CD4-positive, alpha-beta T cell treated with Interferon alpha-2 for 1 hour (primary cell): ENCODE measurements around the gene FRG2.
"Not testable (repeated sequence)": the region's sequence is repeated elsewhere in the genome, so short reads cannot be mapped to it uniquely, and the experiment has no call there.

Source experiments
- DNase-seq, 2 donors: peaks; one replicate each; pipeline ENCODE4 v3.0.0-alpha.2; 2020 to 2022

Gene FRG2

GRCh38 chr4:190027156-190027555 is at the start of gene FRG2:
TSS of gene FRG2 (minus strand) at chr4:190027256. CDS start at chr4:190027204, 52 bp downstream.
- not testable (repeated sequence) for DNase-seq

- peak in 1 of 2 donors; percentile 14 for DNase-seq
These were observed 41.3 kb upstream of the FRG2 start for GRCh38 chr4:190068351-190068750.

GRCh38 chr4:190064805-190065204 is 37.7 kb upstream of the FRG2 start:
- not testable (repeated sequence) for DNase-seq

GRCh38 chr4:190064342-190064741 is 37.3 kb upstream of the FRG2 start, which contains the start of gene DBET:
TSS of gene DBET (plus strand) at chr4:190064502.
- DNase-seq: not testable (repeated sequence)

- not testable (repeated sequence) for DNase-seq
These were observed 31.9 kb upstream of the FRG2 start for GRCh38 chr4:190058997-190059396.

- peak in 1 of 2 donors; percentile 10 for DNase-seq
These were observed 22.6 kb upstream of the FRG2 start for GRCh38 chr4:190049378-190050239.

GRCh38 chr4:190047627-190048026 is 20.6 kb upstream of the FRG2 start:
- DNase-seq: not testable (repeated sequence)

- DNase-seq: not testable (repeated sequence)
These were observed 13.8 kb upstream of the FRG2 start for GRCh38 chr4:190040873-190041272.

- DNase-seq: peak in 1 of 2 donors; percentile 37
These were observed 10.8 kb upstream of the FRG2 start for GRCh38 chr4:190037704-190038388.

- DNase-seq: not testable (repeated sequence)
These were observed 4.2 kb upstream of the FRG2 start for GRCh38 chr4:190031264-190031663.

GRCh38 chr4:190022614-190023281 is 4.3 kb downstream of the FRG2 start:
- peak in 1 of 2 donors; percentile 3 for DNase-seq

- not testable (repeated sequence) for DNase-seq
These were observed 5.1 kb downstream of the FRG2 start for GRCh38 chr4:190021973-190022372.

- peak in 1 of 2 donors; percentile 11 for DNase-seq
These were observed 6.0 kb downstream of the FRG2 start for GRCh38 chr4:190020790-190021717.

GRCh38 chr4:190019859-190020463 is 7.1 kb downstream of the FRG2 start:
- DNase-seq: not testable (repeated sequence)

- DNase-seq: no peak
These were observed 7.8 kb downstream of the FRG2 start for GRCh38 chr4:190019023-190019858.

GRCh38 chr4:190018201-190018920 is 8.7 kb downstream of the FRG2 start:
- DNase-seq: no peak

GRCh38 chr4:190017357-190018200 is 9.5 kb downstream of the FRG2 start:
- no peak for DNase-seq

GRCh38 chr4:190016369-190017289 is 10.4 kb downstream of the FRG2 start:
- DNase-seq: no peak
